Urinary bladder (tissue), 4 donors: ENCODE measurements around the gene CPT1C. TPM values are rescaled to one million over a fixed set of nuclear protein-coding genes. Genes with fewer than 3 reads are reported as not detected.

Source experiments
- DNase-seq: peaks from one replicate; pipeline ENCODE4 v3.0.0-alpha.2; 2015; ENCODE audit errors: extremely low spot score
- H3K27ac ChIP-seq: one replicate; pipeline ENCODE4 v1.5.1; 2013; ENCODE audit warnings: low read depth, mild to moderate bottlenecking, moderate library complexity
- H3K36me3 ChIP-seq: one replicate; pipeline ENCODE4 v1.6.1; 2013; ENCODE audit warnings: mild to moderate bottlenecking, moderate library complexity; ENCODE audit not compliant: insufficient read depth
- H3K4me1 ChIP-seq: one replicate; pipeline ENCODE4 v1.6.1; 2013; ENCODE audit warnings: mild to moderate bottlenecking, moderate library complexity; ENCODE audit not compliant: insufficient read depth
- H3K4me3 ChIP-seq: one replicate; pipeline ENCODE4 v1.5.1; 2013; ENCODE audit warnings: low read depth, low read length
- WGBS: extraction: QIAGEN DNeasy Blood & Tissue Kit; methylation state at CpG from one replicate; pipeline ENCODE4 v1.1.7; 2013; 5-methylcytosine and 5-hydroxymethylcytosine counted together
- polyA plus RNA-seq: library from polyadenylated mRNA; stranded (reverse); fragments of 200-250 nt; gene quantifications from one replicate; pipeline ENCODE4 v1.2.3, GENCODE V29; 2013
- total RNA-seq: library from RNA; depleted of rRNA; stranded (reverse); fragments of >200 nt; gene quantifications from one replicate; pipeline ENCODE4 v1.2.3, GENCODE V29; 2014
- donor health status: healthy with polysubstance abuse.
- donor health status: healthy.

CPT1C gene
- total and polyA plus RNA-seq, 2 donors, result 7.3 to 11.8 TPM

- Histone ChIP-seq H3K4me1 (no peaks in the 10 kb centered on the region), H3K36me3 (peaks cover 2% of the 10 kb centered on the region), H3K4me3 (peak overlapping the region; percentile 63), H3K27ac (no peak overlapping the region)
- DNase-seq, result no peak
- under 1% methylated on average over 9 of the region's 9 CpGs for WGBS
These were observed 24.8 kb upstream of the CPT1C start for GRCh38 chr19:49666120-49666444.

DNA sequence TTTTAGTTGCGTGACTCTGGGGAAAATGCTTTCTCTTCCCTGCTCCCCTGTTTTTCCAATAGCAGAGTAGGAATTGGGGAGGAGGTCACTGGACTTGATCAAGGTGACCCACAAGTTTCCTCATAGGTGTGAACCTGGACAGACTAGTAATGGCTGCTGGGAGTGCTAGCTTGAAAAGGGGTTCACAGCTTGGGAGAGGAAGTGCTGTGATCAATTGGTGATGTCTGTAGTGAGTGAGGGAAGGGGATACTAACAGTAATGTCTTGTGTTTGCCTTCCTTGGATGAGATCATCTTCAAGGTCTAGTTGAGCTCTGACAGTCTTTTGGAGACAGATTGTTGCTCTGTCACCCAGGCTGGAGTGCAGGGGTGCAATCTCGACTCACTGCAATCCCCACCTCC is 23.4 kb upstream of the CPT1C start:
- no peak for DNase-seq
- Histone ChIP-seq H3K4me1 (no peaks in the 10 kb centered on the region), H3K36me3 (no peaks in the 10 kb centered on the region), H3K27ac (no peak overlapping the region), H3K4me3 (no peak overlapping the region)
- 89% methylated on average over 2 of the region's 2 CpGs for WGBS

DNA sequence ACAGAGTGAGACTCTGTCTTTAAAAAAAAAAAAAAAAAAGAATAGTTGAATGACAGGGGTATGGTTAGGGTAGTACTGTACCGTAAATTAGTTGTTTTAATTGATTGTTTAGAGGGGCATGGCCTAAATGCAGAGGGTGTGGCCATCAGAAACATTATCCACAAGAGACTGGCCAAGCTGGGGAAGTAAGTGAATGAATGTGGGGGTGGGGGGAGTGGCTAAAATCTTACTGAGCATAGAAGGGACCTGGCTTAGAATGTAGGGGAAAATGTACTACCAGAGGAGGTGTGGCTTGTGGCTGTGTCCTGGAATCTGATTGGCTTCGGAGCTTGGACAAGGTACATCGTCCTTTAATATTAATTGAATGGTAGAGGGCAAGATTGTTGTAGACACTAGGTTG is 21.4 kb upstream of the CPT1C start:
- Histone ChIP-seq H3K4me1 (no peaks in the 10 kb centered on the region), H3K4me3 (no peak overlapping the region), H3K36me3 (no peaks in the 10 kb centered on the region), H3K27ac (no peak overlapping the region)
- no peak for DNase-seq
- WGBS, result 86% methylated on average over 3 of the region's 3 CpGs

GRCh38 chr19:49672131-49672919 is 18.6 kb upstream of the CPT1C start:
- Histone ChIP-seq H3K4me3 (no peak overlapping the region), H3K36me3 (no peaks in the 10 kb centered on the region), H3K4me1 (no peaks in the 10 kb centered on the region), H3K27ac (no peak overlapping the region)
- 24% methylated on average over 28 of the region's 28 CpGs for WGBS
- no peak for DNase-seq

DNA sequence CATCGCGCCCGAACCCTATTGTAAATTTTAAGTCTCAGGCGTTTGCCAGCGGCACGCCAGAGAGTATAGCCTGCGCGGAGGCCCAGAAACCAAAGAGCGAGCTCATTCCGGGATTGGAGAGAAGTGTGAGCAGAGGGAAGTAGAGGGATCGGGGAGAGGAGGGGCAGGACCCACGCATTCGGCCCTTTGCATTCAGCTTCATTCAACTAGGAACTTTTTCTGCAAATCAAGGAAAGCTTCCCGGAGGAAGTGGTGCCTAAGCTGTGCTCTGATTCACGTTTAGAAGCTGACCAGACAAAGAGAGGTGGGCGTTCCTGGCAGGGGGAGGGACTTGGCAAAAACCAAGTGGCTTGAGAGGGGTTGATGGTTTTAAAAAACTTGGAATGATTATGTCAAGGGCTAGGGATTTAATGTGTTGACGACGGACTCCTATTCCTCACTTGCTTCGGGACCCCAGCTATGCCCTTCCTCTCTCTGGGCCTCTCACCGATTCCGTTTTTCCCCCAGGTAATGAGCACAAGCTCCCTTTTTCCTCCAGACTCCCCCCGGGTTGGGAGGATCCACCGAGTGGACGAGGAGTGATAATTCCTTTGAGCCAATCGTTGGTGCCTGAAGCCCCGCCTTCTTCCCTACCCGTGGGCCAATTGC is 14.7 kb upstream of the CPT1C start:
- Histone ChIP-seq H3K4me1 (no peaks in the 10 kb centered on the region), H3K4me3 (no peak overlapping the region), H3K27ac (peak overlapping the region; percentile 53), H3K36me3 (no peaks in the 10 kb centered on the region)
- WGBS, result under 1% methylated on average over 27 of the region's 27 CpGs
- no peak for DNase-seq

DNA sequence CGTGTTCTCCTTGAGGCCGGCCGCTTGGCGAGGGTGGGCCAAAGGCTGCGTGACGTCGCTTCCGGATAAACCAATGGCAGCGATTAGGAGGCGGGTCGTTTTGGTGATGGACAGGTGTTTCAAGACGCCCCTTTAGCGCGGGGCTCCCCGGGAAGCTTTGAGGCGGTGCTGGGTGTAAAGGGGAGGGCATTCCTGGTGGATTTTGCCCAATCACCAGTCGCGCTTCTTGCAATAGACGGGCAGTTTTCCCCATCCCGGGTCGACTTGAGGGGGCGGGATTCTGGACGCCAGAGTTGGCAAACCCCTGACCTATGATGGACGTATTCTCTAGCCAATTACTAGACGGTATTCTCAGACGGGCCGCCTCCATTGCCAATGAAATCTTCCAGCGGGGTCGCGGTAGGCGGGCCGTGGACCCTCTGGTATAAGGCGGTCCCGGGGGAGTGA is 14.1 kb upstream of the CPT1C start:
- Histone ChIP-seq H3K4me3 (peak overlapping the region; percentile 94), H3K36me3 (no peaks in the 10 kb centered on the region), H3K27ac (peak overlapping the region; percentile 83), H3K4me1 (no peaks in the 10 kb centered on the region)
- peak; percentile 100 for DNase-seq
- WGBS, result under 1% methylated on average over 34 of the region's 34 CpGs

DNA sequence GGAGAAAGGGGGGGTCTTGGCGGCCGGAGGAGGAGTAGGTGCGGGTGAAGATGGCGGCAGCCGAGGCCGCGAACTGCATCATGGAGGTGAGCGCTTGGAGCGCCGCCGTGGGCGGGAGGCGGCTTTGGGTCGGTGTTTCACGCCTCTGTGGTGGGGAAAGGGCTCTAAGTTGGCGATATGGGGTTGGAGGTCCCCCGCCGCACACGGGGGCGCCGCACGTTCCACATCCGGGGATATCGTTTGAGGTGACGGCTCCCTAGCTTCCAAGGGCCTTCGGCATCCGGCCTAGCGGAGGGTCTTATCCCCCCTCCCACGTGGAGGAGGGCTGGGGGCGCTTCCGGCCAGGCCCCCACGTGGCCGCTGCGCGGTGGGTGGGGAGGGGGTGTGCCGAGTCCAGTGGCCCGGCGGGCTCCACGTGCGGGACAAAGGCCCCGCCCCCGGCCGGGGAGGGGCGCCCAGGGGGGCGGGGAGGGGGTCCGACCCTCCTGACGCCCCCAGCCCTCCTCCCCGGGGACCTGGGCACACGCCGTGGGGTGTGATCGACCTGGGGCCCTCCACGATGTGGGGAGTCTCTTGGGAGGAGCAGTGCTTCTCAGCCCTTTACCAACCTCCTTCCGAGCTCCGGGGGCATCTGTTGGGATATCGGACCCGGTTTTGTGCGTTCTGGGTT is 13.6 kb upstream of the CPT1C start, which contains the start of gene PRMT1:
PRMT1 (plus strand) TSS at position 41 of the 670 bp plus-strand sequence; CDS start at position 51, 10 bp downstream.
- Histone ChIP-seq H3K36me3 (no peaks in the 10 kb centered on the region), H3K27ac (peak within 1 kb of the TSS; percentile 83), H3K4me1 (no peaks in the 10 kb centered on the region), H3K4me3 (peak within 1 kb of the TSS; percentile 94)
- WGBS, result under 1% methylated on average over 57 of the region's 57 CpGs
- DNase-seq, result no peak

GRCh38 chr19:49677901-49678674 is 12.8 kb upstream of the CPT1C start:
- peak; percentile 65 for DNase-seq
- peak overlapping the region; percentile 94 for H3K4me3 ChIP-seq
- no peaks in the 10 kb centered on the region for H3K4me1 ChIP-seq
- peak overlapping the region; percentile 83 for H3K27ac ChIP-seq
- no peaks in the 10 kb centered on the region for H3K36me3 ChIP-seq
- 4% methylated on average over 21 of the region's 21 CpGs for WGBS

GRCh38 chr19:49678985-49679770 is 11.7 kb upstream of the CPT1C start:
- Histone ChIP-seq H3K4me3 (no peak overlapping the region), H3K4me1 (no peaks in the 10 kb centered on the region)
- DNase-seq, result no peak

DNA sequence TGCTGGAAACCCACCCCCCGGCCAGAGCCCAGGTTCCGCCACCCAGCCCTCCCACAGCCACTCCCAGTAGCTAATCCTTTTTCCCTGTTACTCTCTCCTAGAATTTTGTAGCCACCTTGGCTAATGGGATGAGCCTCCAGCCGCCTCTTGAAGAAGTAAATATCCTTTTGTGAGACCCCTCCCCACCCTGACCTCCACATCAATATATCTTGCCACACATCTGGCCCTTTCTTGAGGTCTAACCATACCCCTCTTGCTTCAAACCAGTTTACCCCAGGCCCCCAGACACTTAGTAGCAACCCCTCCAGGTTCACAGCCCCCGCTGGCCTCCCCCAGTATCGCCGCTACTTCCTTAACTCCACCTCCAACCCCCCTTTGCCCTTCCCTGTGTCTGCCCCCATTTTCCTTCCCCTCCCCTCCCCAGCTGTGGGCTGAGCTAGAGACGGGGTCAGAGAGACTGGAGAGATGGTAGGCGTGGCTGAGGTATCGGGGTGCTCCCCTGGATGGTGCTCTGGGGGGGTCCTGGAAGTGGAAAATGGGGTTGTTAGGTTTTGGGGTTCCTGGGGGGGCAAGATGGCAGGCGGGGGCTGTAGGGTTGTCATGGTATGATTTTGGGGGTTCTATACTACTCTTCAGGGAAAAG is 11.0 kb upstream of the CPT1C start:
- Histone ChIP-seq H3K4me1 (no peaks in the 10 kb centered on the region), H3K27ac (no peak overlapping the region), H3K36me3 (peaks cover under 1% of the 10 kb centered on the region), H3K4me3 (no peak overlapping the region)
- no peak for DNase-seq
- WGBS, result 51% methylated on average over 10 of the region's 10 CpGs

More at GRCh38 chr19:49678985-49679770, 11.7 kb upstream of the CPT1C start:
- Histone ChIP-seq H3K27ac (no peak overlapping the region), H3K36me3 (no peaks in the 10 kb centered on the region)
- 63% methylated on average over 12 of the region's 12 CpGs for WGBS

DNA sequence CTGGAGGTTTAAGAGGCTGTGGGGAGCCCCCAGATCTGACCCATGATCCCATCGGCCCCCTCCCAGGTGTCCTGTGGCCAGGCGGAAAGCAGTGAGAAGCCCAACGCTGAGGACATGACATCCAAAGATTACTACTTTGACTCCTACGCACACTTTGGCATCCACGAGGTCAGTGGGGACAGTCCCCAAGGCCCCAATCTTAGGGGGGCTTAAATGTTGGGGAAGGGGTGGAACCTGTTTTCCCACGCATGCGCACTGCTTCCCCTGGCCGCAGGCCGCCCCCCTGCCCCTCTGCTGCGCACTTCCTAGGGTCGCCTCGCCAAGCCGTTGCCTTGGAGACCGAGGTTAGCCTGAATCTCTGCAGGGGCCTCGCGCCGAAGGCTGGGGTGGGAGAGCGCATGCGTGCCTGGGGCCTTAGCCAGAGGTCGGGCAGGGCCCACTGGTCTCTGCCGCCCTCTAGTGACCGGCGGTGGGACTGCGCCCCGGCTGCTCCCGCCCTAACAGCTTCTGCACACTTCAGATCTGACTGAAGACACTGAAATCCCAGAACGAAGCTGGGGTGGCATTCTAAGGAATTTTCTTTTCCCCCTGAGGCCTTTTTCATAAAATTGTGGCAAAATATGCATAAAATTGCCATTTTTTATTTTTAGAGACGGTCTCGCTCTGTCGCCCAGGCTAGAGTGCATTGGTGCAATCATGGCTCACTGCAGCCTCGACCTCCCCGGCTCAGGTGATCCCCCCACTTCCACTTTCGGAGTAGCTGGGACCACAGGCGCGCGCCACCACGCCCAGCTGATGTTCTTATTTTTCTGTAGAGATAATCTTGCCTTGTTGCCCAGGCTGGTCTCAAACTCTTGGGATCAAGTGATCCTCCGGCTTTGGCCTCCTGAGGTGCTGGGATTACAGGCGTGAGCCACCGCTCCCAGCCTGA is 10.2 kb upstream of the CPT1C start:
- H3K36me3 ChIP-seq, result peaks cover 3% of the 10 kb centered on the region
- H3K27ac ChIP-seq, result no peak overlapping the region
- no peak overlapping the region for H3K4me3 ChIP-seq
- peak; percentile 74 for DNase-seq
- WGBS, result 31% methylated on average over 40 of the region's 40 CpGs
- no peaks in the 10 kb centered on the region for H3K4me1 ChIP-seq
